ENCODE results near the gene PLEKHO2. TPM values are rescaled to one million over a fixed set of nuclear protein-coding genes. Genes with fewer than 3 reads are reported as not detected.

Gene PLEKHO2
- total RNA-seq, 4 donors from 2014 or later = 10.3 to 46.2 (median 23.0) TPM

- Histone ChIP-seq H3K4me1 (no peaks in the 10 kb centered on the region), H3K4me3 (peak overlapping the region in 1 of 2 donors; percentile 25), H3K27me3 (no peaks in the 10 kb centered on the region), H3K36me3 (no peaks in the 10 kb centered on the region), H3K27ac (peak overlapping the region; percentile 70 to 80), H3K9me3 (no peaks in the 10 kb centered on the region)
- TF ChIP-seq CTCF (IDR thresholded peaks at IDR 0.05) (no peak), POLR2A (IDR thresholded peaks at IDR 0.05) (no peak)
- intact Hi-C loops (cut with DNase I; ENCODE audit: low total_unique reads) = no loop called here
- no peak for DNase-seq
Measured at GRCh38 chr15:64836023-64836536, 5.6 kb upstream of the PLEKHO2 start.

GRCh38 chr15:64837502-64837901 is 4.2 kb upstream of the PLEKHO2 start:
- no peak overlapping the region for H3K27ac ChIP-seq
- intact Hi-C loops (cut with DNase I; ENCODE audit: low total_unique reads) = no loop called here

GRCh38 chr15:64841060-64841343 is 713 bp upstream of the PLEKHO2 start:
- Histone ChIP-seq H3K4me3 (peak overlapping the region; percentile 63 to 87), H3K4me1 (peaks cover 6 to 13% of the 10 kb centered on the region in 2 donors), H3K27me3 (no peaks in the 10 kb centered on the region), H3K36me3 (no peaks in the 10 kb centered on the region), H3K27ac (peak overlapping the region; percentile 92 to 94), H3K9me3 (no peaks in the 10 kb centered on the region)
- TF ChIP-seq CTCF (IDR thresholded peaks at IDR 0.05) (no peak), POLR2A (IDR thresholded peaks at IDR 0.05) (no peak)
- intact Hi-C loops (cut with DNase I; ENCODE audit: low total_unique reads) = loop anchor here (10.0 kb wide), 2 partner anchors 64 to 454 kb away; partner anchors contain the start of gene RNU5A-1
- DNase-seq = no peak

More at GRCh38 chr15:64837502-64837901, 4.2 kb upstream of the PLEKHO2 start:
- Histone ChIP-seq H3K27me3 (no peaks in the 10 kb centered on the region), H3K4me1 (no peaks in the 10 kb centered on the region), H3K4me3 (no peak overlapping the region), H3K36me3 (no peaks in the 10 kb centered on the region), H3K9me3 (no peaks in the 10 kb centered on the region)
- TF ChIP-seq CTCF (IDR thresholded peaks at IDR 0.05) (no peak), POLR2A (IDR thresholded peaks at IDR 0.05) (no peak)
- DNase-seq = no peak

- no peak for TF ChIP-seq CTCF (IDR thresholded peaks at IDR 0.05)
- TF ChIP-seq POLR2A (IDR thresholded peaks at IDR 0.05) = no peak
- peak overlapping the region; percentile 63 to 87 for H3K4me3 ChIP-seq
- no peak for DNase-seq
- H3K27me3 ChIP-seq = no peaks in the 10 kb centered on the region
- peaks cover 6 to 13% of the 10 kb centered on the region in 2 donors for H3K4me1 ChIP-seq
- H3K27ac ChIP-seq = peak overlapping the region; percentile 81 to 94
- no peaks in the 10 kb centered on the region for H3K9me3 ChIP-seq
- intact Hi-C loops (cut with DNase I; ENCODE audit: low total_unique reads) = loop anchor here (10.0 kb wide), 2 partner anchors 62 to 452 kb away; partner anchors contain the start of gene RNU5A-1
- no peaks in the 10 kb centered on the region for H3K36me3 ChIP-seq
Measured at GRCh38 chr15:64842096-64842939, 603 bp downstream of the PLEKHO2 start.

- H3K4me1 ChIP-seq = peaks cover 6 to 13% of the 10 kb centered on the region in 2 donors
- intact Hi-C loops (cut with DNase I; ENCODE audit: low total_unique reads) = loop anchor here (10.0 kb wide), 2 partner anchors 62 to 452 kb away; partner anchors contain the start of gene RNU5A-1
- peak; percentile 63 to 75 for DNase-seq
Measured at GRCh38 chr15:64842986-64843561, 1.4 kb downstream of the PLEKHO2 start.

More at GRCh38 chr15:64842986-64843561, 1.4 kb downstream of the PLEKHO2 start:
- Histone ChIP-seq H3K27ac (peak overlapping the region; percentile 81 to 94), H3K36me3 (no peaks in the 10 kb centered on the region), H3K27me3 (no peaks in the 10 kb centered on the region), H3K9me3 (no peaks in the 10 kb centered on the region), H3K4me3 (peak overlapping the region; percentile 63 to 87)
- TF ChIP-seq CTCF (IDR thresholded peaks at IDR 0.05) (no peak), POLR2A (IDR thresholded peaks at IDR 0.05) (no peak)
